Activated CD4-positive, alpha-beta T cell treated with anti-CD3 and anti-CD28 coated beads for 24 hours (primary cell): ENCODE data around the gene MAP7D3.

Experiments
- DNase-seq, 2 donors: peaks; one replicate each; pipeline ENCODE4 v3.0.0-alpha.2; 2020; ENCODE audit warnings: low read depth in 2 of 2

MAP7D3 gene

GRCh38 chrX:136206916-136207315 lies 44.3 kb downstream of the MAP7D3 start:
- no peak for DNase-seq

- no peak for DNase-seq
These were observed 45.3 kb downstream of the MAP7D3 start for GRCh38 chrX:136205882-136206380.

GRCh38 chrX:136204571-136204970 lies 46.6 kb downstream of the MAP7D3 start:
- no peak for DNase-seq

- DNase-seq = no peak
These were observed 47.2 kb downstream of the MAP7D3 start for GRCh38 chrX:136203951-136204350.

GRCh38 chrX:136203438-136203837 lies 47.8 kb downstream of the MAP7D3 start:
- DNase-seq = no peak

GRCh38 chrX:136202889-136203288 lies 48.3 kb downstream of the MAP7D3 start:
- no peak for DNase-seq

- DNase-seq = no peak
These were observed 49.6 kb downstream of the MAP7D3 start for GRCh38 chrX:136201601-136202000.

GRCh38 chrX:136200466-136200865 lies 50.7 kb downstream of the MAP7D3 start:
- no peak for DNase-seq

- no peak for DNase-seq
These were observed 51.8 kb downstream of the MAP7D3 start for GRCh38 chrX:136199365-136199764.

GRCh38 chrX:136198678-136199243 lies 52.4 kb downstream of the MAP7D3 start:
- DNase-seq = no peak

GRCh38 chrX:136198010-136198409 lies 53.2 kb downstream of the MAP7D3 start:
- no peak for DNase-seq

GRCh38 chrX:136196691-136197155 lies 54.5 kb downstream of the MAP7D3 start:
- no peak for DNase-seq

GRCh38 chrX:136195247-136195646 lies 56.0 kb downstream of the MAP7D3 start:
- no peak for DNase-seq

- no peak for DNase-seq
These were observed 56.7 kb downstream of the MAP7D3 start for GRCh38 chrX:136194536-136194935.

- no peak for DNase-seq
These were observed 57.4 kb downstream of the MAP7D3 start for GRCh38 chrX:136193771-136194170.

GRCh38 chrX:136192839-136193414 lies 58.3 kb downstream of the MAP7D3 start:
- DNase-seq = no peak

GRCh38 chrX:136192135-136192534 lies 59.1 kb downstream of the MAP7D3 start:
- DNase-seq = no peak

GRCh38 chrX:136191171-136191570 lies 60.0 kb downstream of the MAP7D3 start:
- DNase-seq = no peak

GRCh38 chrX:136190038-136190713 lies 61.0 kb downstream of the MAP7D3 start:
- DNase-seq = no peak

GRCh38 chrX:136189222-136189621 lies 62.0 kb downstream of the MAP7D3 start:
- no peak for DNase-seq

- DNase-seq = no peak
These were observed 65.2 kb downstream of the MAP7D3 start for GRCh38 chrX:136186023-136186413.

- DNase-seq = no peak
These were observed 65.7 kb downstream of the MAP7D3 start for GRCh38 chrX:136185401-136186022.

- no peak for DNase-seq
These were observed 67.3 kb downstream of the MAP7D3 start for GRCh38 chrX:136183917-136184316.
